ENCODE data around the gene CHMP4B.

CHMP4B gene

GRCh38 chr20:33840160-33840559 lies 29.0 kb downstream of the CHMP4B start:
- no peak for DNase-seq (ENCODE audit: low read depth)

GRCh38 chr20:33840759-33841435 lies 29.7 kb downstream of the CHMP4B start:
- DNase-seq (ENCODE audit: low read depth) = no peak

DNA sequence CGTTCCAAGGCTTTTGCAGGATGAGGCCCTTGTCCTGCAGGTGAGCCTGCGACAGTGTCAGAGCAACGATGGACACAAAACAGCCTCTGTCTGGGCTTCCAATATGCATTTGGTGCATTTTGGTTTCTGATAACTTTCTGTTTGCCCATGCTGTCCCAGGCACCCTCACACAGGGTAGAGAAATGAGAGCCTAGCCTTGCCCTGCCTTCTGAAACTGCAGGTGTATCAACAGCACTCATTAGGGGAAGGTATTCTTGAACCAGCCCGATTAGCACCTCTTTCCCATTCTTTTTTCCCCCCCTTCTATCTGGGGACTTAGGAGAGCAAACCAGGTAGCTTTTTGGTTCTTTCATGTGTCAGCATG lies 30.3 kb downstream of the CHMP4B start:
- DNase-seq (ENCODE audit: low read depth) = no peak

DNA sequence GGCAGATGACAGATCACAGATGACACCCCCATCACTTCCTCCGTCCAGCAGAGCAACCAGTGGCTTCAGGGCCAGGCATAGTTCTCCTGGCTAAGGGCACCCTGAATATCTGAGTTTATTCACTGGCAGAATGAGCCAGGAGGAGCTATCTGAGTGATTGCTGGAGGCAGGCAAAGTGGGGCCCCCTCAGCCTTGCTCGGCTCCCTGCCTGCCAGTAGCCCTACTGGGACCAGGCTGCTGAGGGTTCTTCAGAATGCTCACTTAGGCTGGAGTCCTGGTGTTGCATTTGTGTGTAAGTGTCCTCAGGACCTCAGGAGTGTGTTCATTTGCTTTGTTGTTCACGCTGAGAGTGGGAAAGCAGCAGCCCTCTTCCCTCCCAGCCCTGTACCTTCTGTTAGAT lies 31.2 kb downstream of the CHMP4B start:
- DNase-seq (ENCODE audit: low read depth) = no peak

- DNase-seq (ENCODE audit: low read depth) = no peak
Observed at GRCh38 chr20:33843050-33843449, 31.9 kb downstream of the CHMP4B start.

DNA sequence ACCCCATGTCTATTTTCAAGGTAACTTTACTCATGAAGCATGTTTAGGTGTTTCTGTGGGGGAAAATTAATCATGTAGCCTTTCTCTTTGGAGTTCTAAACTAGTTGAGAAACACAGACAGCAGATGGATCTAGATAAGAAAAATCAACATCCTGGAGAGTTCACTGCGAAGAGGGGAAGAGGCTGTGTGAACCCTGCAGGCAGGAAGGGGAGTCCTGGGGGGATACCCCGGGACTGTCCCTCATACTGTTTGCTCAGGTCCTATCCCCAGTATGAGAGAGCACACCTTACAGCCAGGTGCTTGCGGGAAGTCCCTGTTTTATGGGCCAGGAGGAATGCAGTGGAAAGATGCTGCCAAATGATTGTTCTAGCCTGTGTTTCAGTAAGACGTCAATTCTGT lies 32.7 kb downstream of the CHMP4B start:
- no peak for DNase-seq (ENCODE audit: low read depth)

DNA sequence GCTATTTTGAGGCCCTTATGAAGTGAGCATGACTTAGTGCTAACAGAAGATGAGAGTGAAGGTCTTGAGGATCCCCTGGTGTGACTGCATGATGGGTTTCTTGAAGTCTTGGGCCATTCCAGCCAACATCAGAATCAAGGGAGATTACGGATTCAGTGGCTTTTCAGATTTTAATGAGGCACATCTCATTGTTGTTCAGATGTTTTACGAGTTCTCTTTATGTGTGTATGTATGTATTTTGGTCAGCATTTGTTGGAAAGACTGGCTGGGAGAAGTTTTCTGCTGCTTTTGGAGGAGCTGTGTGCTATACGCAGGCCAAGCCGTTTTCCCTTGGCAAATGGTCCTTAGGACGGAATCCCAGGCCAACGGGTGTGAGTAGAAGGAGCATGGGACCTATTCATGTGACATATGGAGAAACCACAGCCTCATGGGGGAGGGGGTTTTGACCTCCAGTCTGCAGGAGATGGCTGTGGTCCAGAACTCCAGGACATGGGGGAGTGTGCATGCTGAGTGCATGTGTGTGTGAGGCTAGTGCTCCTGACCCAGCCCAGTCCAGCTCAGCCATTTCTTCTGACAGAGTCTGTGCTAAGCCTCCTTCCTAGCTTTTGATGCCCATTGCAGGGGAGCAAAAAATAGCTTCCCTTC lies 35.3 kb downstream of the CHMP4B start:
- no peak for DNase-seq (ENCODE audit: low read depth)

- DNase-seq (ENCODE audit: low read depth) = no peak
Observed at GRCh38 chr20:33847006-33847405, 35.9 kb downstream of the CHMP4B start.

GRCh38 chr20:33848391-33848790 lies 37.2 kb downstream of the CHMP4B start:
- DNase-seq (ENCODE audit: low read depth) = no peak

- no peak for DNase-seq (ENCODE audit: low read depth)
Observed at GRCh38 chr20:33850159-33850558, 39.0 kb downstream of the CHMP4B start.

DNA sequence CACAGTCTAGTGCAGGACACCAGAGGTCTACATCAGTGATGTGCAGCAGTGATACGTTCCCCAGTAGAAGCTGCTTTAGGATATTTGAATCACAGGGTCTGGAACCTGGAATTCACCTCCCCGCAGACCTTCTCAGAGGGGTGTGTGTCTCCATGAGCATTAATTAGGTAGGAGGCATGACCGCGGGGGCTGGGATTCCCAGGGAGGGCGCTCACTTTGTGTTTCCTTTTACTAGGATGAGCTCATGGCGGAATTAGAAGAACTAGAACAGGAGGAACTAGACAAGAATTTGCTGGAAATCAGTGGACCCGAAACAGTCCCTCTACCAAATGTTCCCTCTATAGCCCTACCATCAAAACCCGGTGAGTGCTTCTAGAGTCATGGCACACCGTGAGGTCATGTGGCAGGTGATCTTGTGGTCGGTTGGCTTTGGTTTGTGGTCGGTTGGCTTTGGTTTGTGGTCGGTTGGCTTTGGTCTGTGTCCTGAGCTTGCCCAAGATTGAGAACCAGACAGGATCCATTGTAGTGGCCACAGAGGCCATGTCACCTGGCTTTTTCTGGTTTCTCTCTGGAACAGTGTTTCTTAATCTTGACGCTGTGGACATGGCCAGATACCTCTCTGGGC lies 40.8 kb downstream of the CHMP4B start:
- no peak for DNase-seq (ENCODE audit: low read depth)

- DNase-seq (ENCODE audit: low read depth) = no peak
Observed at GRCh38 chr20:33852626-33853506, 41.7 kb downstream of the CHMP4B start.

DNA sequence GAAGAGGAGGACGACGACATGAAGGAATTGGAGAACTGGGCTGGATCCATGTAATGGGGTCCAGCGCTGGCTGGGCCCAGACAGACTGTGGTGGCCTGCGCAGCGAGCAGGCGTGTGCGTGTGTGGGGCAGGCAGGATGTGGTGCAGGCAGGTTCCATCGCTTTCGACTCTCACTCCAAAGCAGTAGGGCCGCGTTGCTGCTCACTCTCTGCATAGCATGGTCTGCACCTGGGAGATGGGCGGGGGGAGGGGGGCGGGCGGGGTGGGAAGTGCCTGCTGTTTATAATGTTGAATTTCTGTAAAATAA lies 42.3 kb downstream of the CHMP4B start:
- no peak for DNase-seq (ENCODE audit: low read depth)

- no peak for DNase-seq (ENCODE audit: low read depth)
Observed at GRCh38 chr20:33857722-33858563, 46.8 kb downstream of the CHMP4B start.

DNA sequence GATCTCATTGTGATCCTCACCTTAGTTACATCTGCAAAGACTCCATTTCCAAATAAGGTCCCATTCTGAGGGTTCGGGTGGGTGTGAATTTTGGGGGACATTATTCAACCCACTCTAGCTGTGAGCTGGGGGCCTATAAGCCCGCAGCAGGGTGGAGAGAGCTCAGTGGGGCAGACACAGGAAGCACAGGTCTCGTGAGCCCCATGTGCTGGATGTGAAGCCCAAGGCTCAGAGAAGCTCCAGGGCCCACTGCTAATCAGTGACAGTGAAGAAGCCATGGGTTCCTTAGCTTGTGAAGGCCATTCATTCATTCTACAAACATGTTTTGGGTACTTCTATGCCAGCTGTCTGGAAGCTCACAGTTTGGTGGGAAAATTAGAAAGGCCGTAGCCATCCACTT lies 47.5 kb downstream of the CHMP4B start:
- DNase-seq (ENCODE audit: low read depth) = no peak

DNA sequence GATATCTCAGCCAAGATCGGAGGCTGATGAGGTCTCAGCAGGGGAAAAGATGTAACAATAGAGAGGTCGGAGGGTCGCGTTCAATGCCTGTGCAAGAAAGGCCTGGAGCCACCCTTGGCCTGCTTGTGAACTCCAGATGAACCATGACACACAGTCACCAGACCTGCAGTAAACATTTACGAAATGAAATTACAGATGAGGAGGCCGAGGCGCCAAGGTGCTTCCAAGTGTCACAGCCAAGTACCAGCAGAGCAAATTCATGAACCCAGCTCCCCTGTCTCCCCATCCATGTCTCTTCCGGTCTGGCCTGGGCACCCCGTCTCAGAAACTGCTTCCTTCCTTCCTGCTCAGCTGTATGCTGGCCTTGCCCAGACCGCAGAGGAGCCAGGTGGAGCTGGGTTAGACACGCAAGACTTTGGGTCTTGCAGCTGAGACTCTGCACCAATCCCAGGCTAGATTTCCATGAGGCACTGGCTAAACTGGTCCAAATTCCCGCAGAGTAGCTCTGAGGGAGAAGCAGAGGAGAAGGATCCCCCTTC lies 48.1 kb downstream of the CHMP4B start:
- no peak for DNase-seq (ENCODE audit: low read depth)

DNA sequence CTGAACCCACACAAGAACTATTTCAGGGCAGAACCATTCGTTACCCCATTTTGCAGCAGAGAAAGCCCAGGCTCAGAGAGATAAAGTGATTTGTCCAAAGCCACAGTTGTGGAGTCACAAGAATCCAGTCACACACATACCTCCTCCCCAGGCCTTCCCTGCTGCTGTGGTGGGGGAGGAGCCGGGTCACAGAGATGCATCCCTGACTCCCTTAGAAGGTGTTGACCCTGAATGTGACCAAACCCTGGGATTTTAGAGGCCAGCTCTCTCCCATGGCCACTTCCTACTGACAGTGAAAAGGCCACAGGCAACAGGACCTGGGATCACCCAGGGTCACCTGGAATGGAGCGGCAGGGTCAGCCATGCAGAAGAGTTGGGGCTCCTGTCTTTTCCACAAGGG lies 48.6 kb downstream of the CHMP4B start:
- DNase-seq (ENCODE audit: low read depth) = no peak

GRCh38 chr20:33861458-33861857 lies 50.3 kb downstream of the CHMP4B start:
- no peak for DNase-seq (ENCODE audit: low read depth)

GRCh38 chr20:33862709-33863403 lies 51.7 kb downstream of the CHMP4B start:
- DNase-seq (ENCODE audit: low read depth) = no peak

DNA sequence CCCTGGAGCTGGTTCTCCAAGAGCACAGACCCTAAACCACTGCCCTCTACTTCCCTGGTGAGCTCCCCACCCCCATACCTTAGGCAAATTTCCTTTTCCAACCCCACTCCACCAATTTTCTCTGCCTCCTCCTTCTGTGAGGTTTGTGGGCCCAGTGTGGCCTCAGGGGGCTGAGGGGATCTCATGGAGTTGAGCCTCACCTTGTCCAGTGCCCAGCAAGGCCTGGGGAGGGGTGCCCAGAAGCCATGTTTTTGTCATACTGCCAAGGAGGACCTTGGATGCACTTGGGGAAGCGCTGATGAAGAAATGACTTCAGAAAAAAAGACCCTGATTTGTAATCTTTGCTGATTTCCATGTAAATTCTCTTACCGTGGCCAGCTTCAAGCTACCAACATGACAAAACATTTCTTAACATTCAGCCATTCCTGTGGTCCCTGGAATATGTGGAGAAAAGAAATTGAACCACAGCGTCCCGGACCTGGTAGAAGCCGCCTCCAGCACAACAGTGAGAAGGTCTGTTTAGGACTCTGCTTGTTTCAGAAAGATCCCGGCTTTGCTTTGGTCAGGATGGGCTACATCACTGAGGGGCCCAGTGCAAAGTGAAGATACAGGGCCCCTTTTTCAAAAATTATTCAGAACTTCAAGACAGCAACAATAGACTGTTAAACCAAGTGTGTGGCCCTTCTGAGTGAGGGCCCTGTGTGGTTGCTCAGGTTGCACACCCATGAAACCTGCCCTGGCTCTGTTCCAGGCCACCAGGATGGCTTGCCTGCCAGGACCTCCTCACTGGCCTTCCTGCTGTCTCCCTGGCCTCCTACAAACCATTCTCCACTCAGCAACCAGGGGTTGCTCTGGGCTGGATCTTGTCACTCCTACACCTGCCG lies 52.5 kb downstream of the CHMP4B start:
- no peak for DNase-seq (ENCODE audit: low read depth)
